ENCODE results near the gene ABLIM1. TPM values are rescaled to one million over a fixed set of nuclear protein-coding genes. Genes with fewer than 3 reads are reported as not detected.

ABLIM1 gene
- total and polyA plus RNA-seq, 10 donors: 11.0 to 59.4 (median 38.7) TPM

DNA sequence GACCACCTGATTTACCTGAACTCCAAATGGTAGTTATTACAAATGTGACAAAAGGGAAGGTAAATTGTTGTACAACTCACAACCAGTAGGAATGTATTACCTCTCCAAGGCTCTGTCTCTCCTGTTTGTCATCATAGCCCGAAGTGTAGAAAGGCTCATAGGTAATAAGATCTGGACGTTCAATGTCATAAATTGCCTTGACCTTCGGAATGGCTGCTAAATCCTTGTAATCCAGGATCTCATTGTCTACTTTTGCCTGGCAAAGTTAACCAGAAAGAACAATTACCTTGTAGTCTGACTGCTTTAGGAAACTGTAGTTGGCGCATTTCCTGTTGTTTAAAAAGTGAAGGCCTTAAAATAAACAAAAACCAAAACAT, 185.2 kb downstream of the ABLIM1 start:
- Histone ChIP-seq H3K27ac (no peak overlapping the region), H3K4me1 (peaks cover 0 to 17% (median 7%) of the 10 kb centered on the region in 6 donors), H3K4me3 (no peak overlapping the region), H3K27me3 (replicated peaks in 1 of 7) (no peaks in the 10 kb centered on the region), H3K9me3 (no peaks in the 10 kb centered on the region), H3K36me3 (peaks cover 0 to 28% (median 0%) of the 10 kb centered on the region in 6 donors)
- intact Hi-C loops (cut with DNase I; ENCODE audit: low total_unique reads): loop anchor here (5.0 kb wide), 3 partner anchors 74 to 309 kb away; no protein-coding TSS in a partner anchor
- TF ChIP-seq POLR2AphosphoS5 (IDR thresholded peaks at IDR 0.05) (no peak), POLR2A (IDR thresholded peaks at IDR 0.05) (no peak)
- TF ChIP-seq, protein P1, sequence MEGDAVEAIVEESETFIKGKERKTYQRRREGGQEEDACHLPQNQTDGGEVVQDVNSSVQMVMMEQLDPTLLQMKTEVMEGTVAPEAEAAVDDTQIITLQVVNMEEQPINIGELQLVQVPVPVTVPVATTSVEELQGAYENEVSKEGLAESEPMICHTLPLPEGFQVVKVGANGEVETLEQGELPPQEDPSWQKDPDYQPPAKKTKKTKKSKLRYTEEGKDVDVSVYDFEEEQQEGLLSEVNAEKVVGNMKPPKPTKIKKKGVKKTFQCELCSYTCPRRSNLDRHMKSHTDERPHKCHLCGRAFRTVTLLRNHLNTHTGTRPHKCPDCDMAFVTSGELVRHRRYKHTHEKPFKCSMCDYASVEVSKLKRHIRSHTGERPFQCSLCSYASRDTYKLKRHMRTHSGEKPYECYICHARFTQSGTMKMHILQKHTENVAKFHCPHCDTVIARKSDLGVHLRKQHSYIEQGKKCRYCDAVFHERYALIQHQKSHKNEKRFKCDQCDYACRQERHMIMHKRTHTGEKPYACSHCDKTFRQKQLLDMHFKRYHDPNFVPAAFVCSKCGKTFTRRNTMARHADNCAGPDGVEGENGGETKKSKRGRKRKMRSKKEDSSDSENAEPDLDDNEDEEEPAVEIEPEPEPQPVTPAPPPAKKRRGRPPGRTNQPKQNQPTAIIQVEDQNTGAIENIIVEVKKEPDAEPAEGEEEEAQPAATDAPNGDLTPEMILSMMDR (IDR thresholded peaks at IDR 0.05 in 8 of 11, conservative IDR thresholded peaks at IDR 0.05 in 3 of 11): no peak
- 74 to 91% (median 82%) methylated on average over 4 of the region's 4 CpGs for WGBS, 5 donors
- DNase-seq: no peak

DNA sequence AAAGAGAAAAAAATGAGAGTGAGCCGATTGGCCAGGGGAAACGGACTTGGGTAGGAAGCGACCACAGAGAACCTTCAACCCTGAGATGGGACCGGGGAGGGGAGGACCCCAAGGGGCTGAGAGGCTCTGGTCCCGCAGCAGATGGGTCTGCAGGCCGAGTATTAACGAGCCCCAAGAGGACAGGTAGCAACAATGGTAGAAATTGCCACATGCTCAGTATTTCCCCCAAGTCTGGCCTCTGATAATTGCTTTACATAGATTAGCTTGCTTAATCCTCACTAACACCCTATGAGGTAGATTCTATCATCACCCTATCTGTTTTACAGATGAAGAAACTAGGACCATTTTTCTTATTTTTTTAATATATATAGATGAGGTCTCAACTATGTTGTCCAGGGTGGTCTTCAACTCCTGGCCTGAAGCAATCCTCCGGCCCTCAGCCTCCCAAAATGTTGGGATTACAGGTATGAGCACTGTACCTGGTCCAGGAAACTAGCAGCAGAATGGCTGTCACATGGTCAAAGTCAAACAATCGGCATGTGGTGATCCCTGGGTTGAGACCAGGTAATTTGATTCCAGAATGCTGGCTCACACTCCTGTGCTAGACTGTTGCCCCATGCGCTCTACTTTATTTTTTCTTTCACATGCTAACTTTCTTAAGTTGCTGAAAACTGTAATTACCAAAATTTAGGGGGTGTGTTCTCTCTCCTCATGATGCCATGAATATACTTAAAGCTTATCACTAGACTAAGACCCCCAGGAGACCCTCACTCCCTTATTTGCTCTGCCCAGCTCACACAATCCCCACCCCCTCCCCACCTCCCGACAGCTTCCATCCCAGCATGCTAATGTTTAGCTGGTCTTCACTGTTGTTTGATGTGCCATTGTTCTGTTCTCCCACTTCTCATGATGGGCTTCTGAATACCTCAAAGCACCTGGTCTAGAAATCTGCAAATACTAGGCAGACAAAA, 185.9 kb downstream of the ABLIM1 start:
- WGBS, 5 donors: 80 to 89% (median 83%) methylated on average over 11 of the region's 11 CpGs
- DNase-seq: no peak
- H3K4me3 ChIP-seq: no peak overlapping the region
- no peaks in the 10 kb centered on the region for H3K9me3 ChIP-seq
- intact Hi-C loops (cut with DNase I; ENCODE audit: low total_unique reads): loop anchor here (5.0 kb wide), 3 partner anchors 75 to 310 kb away; no protein-coding TSS in a partner anchor
- peaks cover 0 to 33% (median 0%) of the 10 kb centered on the region in 6 donors for H3K36me3 ChIP-seq
- H3K27ac ChIP-seq: no peak overlapping the region
- no peak for TF ChIP-seq POLR2AphosphoS5 (IDR thresholded peaks at IDR 0.05)
- TF ChIP-seq, protein P1 (IDR thresholded peaks at IDR 0.05 in 8 of 11, conservative IDR thresholded peaks at IDR 0.05 in 3 of 11): no peak
- TF ChIP-seq POLR2A (IDR thresholded peaks at IDR 0.05): no peak
- no peaks in the 10 kb centered on the region for H3K27me3 ChIP-seq (replicated peaks in 1 of 7)
- H3K4me1 ChIP-seq: peaks cover 0 to 17% (median 7%) of the 10 kb centered on the region in 6 donors

DNA sequence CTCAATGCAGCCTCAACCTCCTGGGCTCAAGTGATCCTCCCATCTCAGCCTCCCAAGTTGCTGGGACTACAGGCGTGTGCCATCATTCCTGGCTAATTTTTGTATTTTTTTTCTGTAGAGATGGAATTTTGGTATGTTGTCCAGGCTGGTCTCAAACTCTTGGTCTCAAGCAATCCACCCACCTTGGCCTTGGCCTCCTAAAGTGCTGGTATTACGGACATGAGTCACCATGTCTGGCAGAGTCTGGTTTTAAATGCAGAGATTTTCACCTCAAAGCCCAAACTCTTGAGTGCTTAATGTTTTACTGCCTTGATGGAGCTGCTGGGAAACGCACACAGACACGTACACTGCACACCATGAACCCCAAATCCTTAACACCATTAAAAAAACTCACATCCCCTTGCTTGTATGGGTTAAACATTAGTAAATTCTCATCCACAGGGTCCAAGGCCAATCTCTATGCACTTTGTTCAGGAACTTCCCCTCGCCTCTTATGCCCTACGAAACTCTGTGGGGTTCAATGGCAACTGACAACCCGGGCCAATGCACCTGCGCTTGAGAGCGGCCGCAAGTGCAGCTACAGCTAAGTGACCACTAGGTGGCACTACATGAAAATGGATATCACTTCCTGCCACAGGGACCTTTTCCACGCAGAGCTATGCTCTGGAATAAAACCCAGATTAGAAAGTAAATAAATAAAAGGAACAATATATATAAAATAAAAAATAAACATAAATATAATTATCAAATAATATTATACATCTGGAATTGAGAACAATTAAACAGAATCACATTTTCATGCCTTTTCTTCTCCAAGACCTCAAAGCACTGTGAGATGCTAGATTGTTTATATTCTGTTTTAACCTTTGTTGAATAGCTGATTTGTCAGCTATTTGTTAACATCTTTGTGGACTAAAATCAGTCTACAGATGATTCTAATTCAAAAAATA, 186.8 kb downstream of the ABLIM1 start:
- no peaks in the 10 kb centered on the region for H3K9me3 ChIP-seq
- peaks cover 0 to 17% (median 7%) of the 10 kb centered on the region in 6 donors for H3K4me1 ChIP-seq
- H3K27ac ChIP-seq: no peak overlapping the region
- H3K36me3 ChIP-seq: peaks cover 0 to 33% (median 0%) of the 10 kb centered on the region in 6 donors
- no peak overlapping the region for H3K4me3 ChIP-seq
- WGBS, 5 donors: 30 to 35% (median 34%) methylated on average over 11 of the region's 11 CpGs
- intact Hi-C loops (cut with DNase I; ENCODE audit: low total_unique reads): loop anchor here (5.0 kb wide), 3 partner anchors 76 to 311 kb away; no protein-coding TSS in a partner anchor
- DNase-seq: peak; percentile 90
- no peak for TF ChIP-seq POLR2A (IDR thresholded peaks at IDR 0.05)
- TF ChIP-seq POLR2AphosphoS5 (IDR thresholded peaks at IDR 0.05): peak in 1 of 3 donors; percentile 22
- TF ChIP-seq, protein P1 (IDR thresholded peaks at IDR 0.05 in 8 of 11, conservative IDR thresholded peaks at IDR 0.05 in 3 of 11): peak; percentile 74 to 99 (median 94)
- H3K27me3 ChIP-seq (replicated peaks in 1 of 7): no peaks in the 10 kb centered on the region
